Right atrium auricular region (tissue), 2 donors: ENCODE measurements around the gene SLC2A10. TPM values are rescaled to one million over a fixed set of nuclear protein-coding genes. Genes with fewer than 3 reads are reported as not detected.

Experiments
- DNase-seq: peaks from one replicate; pipeline ENCODE4 v3.0.0-alpha.2; 2019; ENCODE audit warnings: low spot score
- H3K27ac ChIP-seq, 2 donors: fragments of 200-600 bp; sonication (generic); 1 replicate in 1 of 2; 2 replicates in 1 of 2; pipeline ENCODE4 v1.5.1; 2016 to 2019
- H3K27me3 ChIP-seq, 2 donors: fragments of 200-600 bp; sonication (generic); one replicate each; pipeline versions ENCODE4 v1.5.1 to v1.6.0; 2017 to 2019
- H3K36me3 ChIP-seq: fragments of 200-600 bp; sonication (generic); one replicate; pipeline ENCODE4 v1.5.1; 2016
- H3K4me1 ChIP-seq, 2 donors: fragments of 200-600 bp; sonication (generic); one replicate each; pipeline versions ENCODE4 v1.5.1 to v1.6.0; 2017 to 2019
- H3K4me3 ChIP-seq, 2 donors: fragments of 200-600 bp; sonication (generic); 1 replicate in 1 of 2; 2 replicates in 1 of 2; pipeline ENCODE4 v1.5.1; 2017 to 2019; ENCODE audit warnings: mild to moderate bottlenecking in 1 of 2, moderate library complexity in 1 of 2
- H3K9me3 ChIP-seq, 2 donors: fragments of 200-600 bp; sonication (generic); one replicate each; pipeline ENCODE4 v1.5.1; 2019
- CTCF ChIP-seq, 2 donors: fragments of 200-600 bp; sonication (generic); IDR thresholded peaks; one replicate each; pipeline ENCODE4 v1.5.1; 2019; ENCODE audit warnings: antibody characterized with exemption in 2 of 2
- total RNA-seq, 2 donors: library from RNA; depleted of rRNA; stranded (reverse); fragments of >200 nt; gene quantifications; one replicate each; pipeline ENCODE4 v1.1.0, GENCODE V29; 2016

Gene SLC2A10
- total RNA-seq, 2 donors from 2014 or later = 5.6 to 6.4 TPM

GRCh38 chr20:46678516-46678915, 30.9 kb upstream of the SLC2A10 start:
- Histone ChIP-seq H3K4me3 (no peak overlapping the region), H3K4me1 (peaks cover 0 to 12% of the 10 kb centered on the region in 2 donors), H3K27ac (no peak overlapping the region), H3K9me3 (no peaks in the 10 kb centered on the region), H3K27me3 (no peaks in the 10 kb centered on the region), H3K36me3 (no peaks in the 10 kb centered on the region)
- no peak for DNase-seq
- no peak for TF ChIP-seq CTCF (IDR thresholded peaks at IDR 0.05)

- no peak for TF ChIP-seq CTCF (IDR thresholded peaks at IDR 0.05)
- Histone ChIP-seq H3K9me3 (no peaks in the 10 kb centered on the region), H3K4me1 (peaks cover 0 to 21% of the 10 kb centered on the region in 2 donors), H3K36me3 (no peaks in the 10 kb centered on the region), H3K27me3 (no peaks in the 10 kb centered on the region), H3K4me3 (no peak overlapping the region), H3K27ac (no peak overlapping the region)
- no peak for DNase-seq
Observed at GRCh38 chr20:46680684-46681031, 28.8 kb upstream of the SLC2A10 start.

DNA sequence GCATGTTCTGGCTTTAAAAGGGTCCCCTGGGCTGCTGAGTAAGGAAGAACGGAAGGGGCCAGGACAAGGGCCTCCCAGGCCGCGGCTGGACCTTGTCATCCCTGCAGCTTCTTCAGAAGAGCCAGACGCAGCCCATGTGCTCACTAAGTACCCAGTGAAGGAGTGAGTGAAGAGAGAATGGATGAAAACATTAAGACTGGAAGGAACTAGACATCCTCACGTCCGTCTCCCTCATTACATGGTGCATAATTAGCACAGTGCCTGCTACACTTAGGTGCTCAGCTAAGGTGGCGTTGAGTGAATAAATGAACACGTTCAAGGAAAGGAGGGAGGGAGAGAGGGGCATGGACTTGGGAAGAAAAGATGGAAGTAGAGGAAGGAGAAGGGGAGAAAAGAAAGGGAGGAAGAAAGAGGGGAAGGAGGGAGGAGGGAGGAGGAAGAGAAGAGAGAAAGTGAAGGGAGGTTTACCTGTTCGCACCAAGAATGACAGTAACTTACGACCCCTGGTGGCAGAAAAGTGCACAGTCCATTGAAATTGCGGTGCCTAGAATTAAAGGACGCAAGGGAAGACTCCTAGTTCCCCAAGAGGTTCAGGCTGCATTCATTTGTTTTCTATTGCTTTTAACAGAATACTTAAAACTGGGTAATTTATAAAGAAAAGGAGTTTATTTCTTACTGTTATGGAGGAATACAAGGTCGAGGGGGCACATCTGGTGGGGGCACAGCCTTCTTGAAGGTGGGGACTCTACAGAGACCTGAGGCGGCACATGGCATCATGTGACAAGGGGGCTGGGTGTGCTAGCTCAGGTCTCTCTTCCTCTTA, 28.2 kb upstream of the SLC2A10 start:
- Histone ChIP-seq H3K36me3 (no peaks in the 10 kb centered on the region), H3K4me1 (peaks cover 0 to 21% of the 10 kb centered on the region in 2 donors), H3K4me3 (no peak overlapping the region), H3K9me3 (no peaks in the 10 kb centered on the region), H3K27me3 (no peaks in the 10 kb centered on the region), H3K27ac (no peak overlapping the region)
- peak; percentile 76 to 89 for TF ChIP-seq CTCF (IDR thresholded peaks at IDR 0.05)
- DNase-seq = peak; percentile 75

GRCh38 chr20:46682063-46682821, 27.2 kb upstream of the SLC2A10 start:
- H3K9me3 ChIP-seq = no peaks in the 10 kb centered on the region
- no peak for DNase-seq
- TF ChIP-seq CTCF (IDR thresholded peaks at IDR 0.05) = no peak
- H3K27me3 ChIP-seq = no peaks in the 10 kb centered on the region
- H3K36me3 ChIP-seq = no peaks in the 10 kb centered on the region
- peaks cover 0 to 22% of the 10 kb centered on the region in 2 donors for H3K4me1 ChIP-seq
- H3K4me3 ChIP-seq = no peak overlapping the region
- no peak overlapping the region for H3K27ac ChIP-seq

DNA sequence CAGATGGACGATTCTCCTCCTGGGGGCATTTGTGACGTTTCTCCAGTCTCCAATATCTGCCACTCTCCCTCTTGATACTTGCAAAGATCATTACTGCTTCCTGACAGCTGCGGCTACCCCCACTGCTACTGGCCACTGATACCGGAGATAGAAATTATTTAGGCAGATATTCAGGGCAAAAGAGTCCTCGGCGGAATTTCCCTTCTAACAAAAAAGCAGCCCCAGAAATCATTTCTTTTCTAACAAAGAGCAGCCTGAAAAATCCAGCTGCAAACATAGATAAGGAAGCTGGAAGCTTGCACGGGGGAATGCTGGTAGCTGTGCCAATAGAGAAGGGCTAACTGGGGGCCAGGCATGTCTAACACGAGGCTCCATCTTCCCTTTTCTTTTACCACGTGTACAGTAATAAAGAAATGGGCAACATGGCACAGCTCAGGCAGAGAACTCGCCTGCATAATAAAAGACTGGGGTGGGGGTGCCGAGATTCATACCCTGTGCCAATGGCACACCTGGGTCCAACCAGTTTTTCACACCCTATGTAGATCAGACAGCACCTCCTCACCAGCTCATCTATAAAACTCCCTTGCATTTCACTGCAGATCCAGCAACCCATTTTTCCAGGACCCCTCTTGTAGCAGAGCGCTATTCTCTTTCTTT, 26.3 kb upstream of the SLC2A10 start:
- Histone ChIP-seq H3K27me3 (no peaks in the 10 kb centered on the region), H3K4me1 (peaks cover 0 to 31% of the 10 kb centered on the region in 2 donors), H3K9me3 (no peaks in the 10 kb centered on the region), H3K4me3 (peak overlapping the region in 1 of 2 donors; percentile 36), H3K27ac (peak overlapping the region in 1 of 2 donors; percentile 44), H3K36me3 (no peaks in the 10 kb centered on the region)
- no peak for TF ChIP-seq CTCF (IDR thresholded peaks at IDR 0.05)
- DNase-seq = no peak
